Mammary epithelial cell (primary cell): ENCODE data around the gene ENAM.

Experiments used
- CTCF ChIP-seq, 2 donors: IDR thresholded peaks in 1 of 2; conservative IDR thresholded peaks in 1 of 2; 2 replicates each; pipeline ENCODE4 v1.5.1; 2011 to 2012; ENCODE audit warnings: inconsistent platforms in 2 of 2, low read length in 2 of 2, mild to moderate bottlenecking in 2 of 2, control low read depth in 1 of 2, low read depth in 1 of 2; ENCODE audit not compliant: insufficient read depth in 1 of 2; ENCODE audit errors: extremely low read depth in 1 of 2
- EZH2 ChIP-seq: IDR thresholded peaks from 2 replicates; pipeline ENCODE4 v1.6.1; 2012; ENCODE audit warnings: low read length, inconsistent platforms, borderline replicate concordance

DNA sequence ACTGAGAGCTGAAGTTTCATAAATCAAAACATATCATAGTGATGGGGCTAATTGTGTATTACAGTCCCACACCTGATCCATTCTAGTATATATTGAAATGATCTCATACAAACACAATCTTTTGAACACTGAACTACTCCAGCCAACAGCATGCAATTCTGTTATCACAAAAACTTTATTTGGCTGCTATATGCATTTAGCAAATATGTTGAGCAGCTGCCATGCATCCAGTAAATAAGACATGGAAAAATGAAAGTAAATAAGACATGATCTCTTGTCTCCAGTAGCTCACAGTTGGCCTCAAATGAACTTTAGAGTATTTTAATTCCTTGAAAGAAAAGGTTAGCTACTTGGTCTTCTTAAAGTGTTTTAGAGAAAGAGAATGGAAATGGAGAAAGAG lies 34.3 kb upstream of the ENAM start:
- TF ChIP-seq CTCF (conservative IDR thresholded peaks at IDR 0.05 in 1 of 2, IDR thresholded peaks at IDR 0.05 in 1 of 2; ENCODE audit: extremely low read depth in 1 of 2, insufficient read depth in 1 of 2, low read depth in 1 of 2, low read length in 2 of 2) (no peak), EZH2 (no peak)
